Ovary (tissue), 3 donors: ENCODE results near the gene RILPL2.

Source experiments
- POLR2A ChIP-seq: fragments of 450-650 bp; IDR thresholded peaks from one replicate; pipeline ENCODE4 v1.6.1; 2017; ENCODE audit warnings: antibody characterized with exemption, mild to moderate bottlenecking, moderate library complexity
- TF ChIP-seq, protein P1 (sequence below), 3 donors: fragments of 450-650 bp in 2 of 3; fragments of 200-600 bp in 1 of 3; IDR thresholded peaks; one replicate each; pipeline versions ENCODE4 v1.5.1 to v1.8.0; 2016 to 2022; ENCODE audit warnings: antibody characterized with exemption in 3 of 3, mild to moderate bottlenecking in 1 of 3
- donor health status: DM: no; HTN: no; CAD: no.

DNA sequence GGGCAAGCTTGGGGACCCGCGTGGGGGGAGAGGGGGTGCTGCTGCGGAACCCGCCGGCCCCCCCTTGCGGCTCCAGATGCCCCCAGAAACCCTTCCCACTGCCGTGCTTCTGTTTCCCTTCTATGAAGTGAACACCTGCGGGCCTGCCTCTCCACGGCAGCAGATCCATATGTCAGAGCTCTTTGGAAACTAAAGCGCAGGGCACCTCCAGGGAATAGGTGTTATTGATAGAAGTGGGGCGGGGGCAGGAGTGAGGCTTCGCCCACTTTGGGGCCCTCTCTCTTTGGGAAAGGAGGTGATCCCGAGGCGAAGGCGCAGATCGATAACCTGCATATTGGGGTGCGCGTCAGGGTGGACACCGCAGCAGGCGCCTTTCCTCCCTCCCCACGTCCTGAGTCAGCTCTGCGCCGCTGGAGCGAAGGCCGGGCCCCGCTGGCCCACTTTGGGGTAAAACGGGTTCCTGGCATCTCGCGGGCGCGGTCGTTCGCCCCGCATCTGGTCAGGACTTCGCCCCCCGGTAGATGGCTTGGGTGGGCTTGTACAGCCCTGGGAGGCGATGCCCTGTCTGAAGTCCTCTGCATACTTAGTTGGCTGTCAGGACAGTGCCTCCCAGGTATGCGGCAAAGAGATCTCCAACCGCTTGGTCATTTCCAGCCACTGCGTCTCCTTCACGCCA is 52.0 kb downstream of the RILPL2 start:
- TF ChIP-seq, protein P1, sequence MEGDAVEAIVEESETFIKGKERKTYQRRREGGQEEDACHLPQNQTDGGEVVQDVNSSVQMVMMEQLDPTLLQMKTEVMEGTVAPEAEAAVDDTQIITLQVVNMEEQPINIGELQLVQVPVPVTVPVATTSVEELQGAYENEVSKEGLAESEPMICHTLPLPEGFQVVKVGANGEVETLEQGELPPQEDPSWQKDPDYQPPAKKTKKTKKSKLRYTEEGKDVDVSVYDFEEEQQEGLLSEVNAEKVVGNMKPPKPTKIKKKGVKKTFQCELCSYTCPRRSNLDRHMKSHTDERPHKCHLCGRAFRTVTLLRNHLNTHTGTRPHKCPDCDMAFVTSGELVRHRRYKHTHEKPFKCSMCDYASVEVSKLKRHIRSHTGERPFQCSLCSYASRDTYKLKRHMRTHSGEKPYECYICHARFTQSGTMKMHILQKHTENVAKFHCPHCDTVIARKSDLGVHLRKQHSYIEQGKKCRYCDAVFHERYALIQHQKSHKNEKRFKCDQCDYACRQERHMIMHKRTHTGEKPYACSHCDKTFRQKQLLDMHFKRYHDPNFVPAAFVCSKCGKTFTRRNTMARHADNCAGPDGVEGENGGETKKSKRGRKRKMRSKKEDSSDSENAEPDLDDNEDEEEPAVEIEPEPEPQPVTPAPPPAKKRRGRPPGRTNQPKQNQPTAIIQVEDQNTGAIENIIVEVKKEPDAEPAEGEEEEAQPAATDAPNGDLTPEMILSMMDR (IDR thresholded peaks at IDR 0.05), result no peak
- no peak for TF ChIP-seq POLR2A
